ENCODE measurements around the gene STARD9. TPM values are rescaled to one million over a fixed set of nuclear protein-coding genes. Genes with fewer than 3 reads are reported as not detected.
A peak's percentile ranks its signal among the peaks of the same experiment; 100 is the strongest.
"Not testable (repeated sequence)": the region's sequence is repeated elsewhere in the genome, so short reads cannot be mapped to it uniquely, and the experiment has no call there.

STARD9 gene
- total RNA-seq, 6 experiments from 2014 or later: 0.70 to 3.1 (median 1.5) TPM

GRCh38 chr15:42553554-42553953 lies 21.9 kb upstream of the STARD9 start:
- Histone ChIP-seq H3K27me3 (no peaks in the 10 kb centered on the region), H3K9me3 (no peaks in the 10 kb centered on the region), H3K4me1 (peaks cover 0 to 8% (median 0%) of the 10 kb centered on the region in 4 donors), H3K4me3 (no peak overlapping the region), H3K27ac (no peak overlapping the region), H3K36me3 (no peaks in the 10 kb centered on the region)
- DNase-seq: no peak
- TF ChIP-seq, protein P1, sequence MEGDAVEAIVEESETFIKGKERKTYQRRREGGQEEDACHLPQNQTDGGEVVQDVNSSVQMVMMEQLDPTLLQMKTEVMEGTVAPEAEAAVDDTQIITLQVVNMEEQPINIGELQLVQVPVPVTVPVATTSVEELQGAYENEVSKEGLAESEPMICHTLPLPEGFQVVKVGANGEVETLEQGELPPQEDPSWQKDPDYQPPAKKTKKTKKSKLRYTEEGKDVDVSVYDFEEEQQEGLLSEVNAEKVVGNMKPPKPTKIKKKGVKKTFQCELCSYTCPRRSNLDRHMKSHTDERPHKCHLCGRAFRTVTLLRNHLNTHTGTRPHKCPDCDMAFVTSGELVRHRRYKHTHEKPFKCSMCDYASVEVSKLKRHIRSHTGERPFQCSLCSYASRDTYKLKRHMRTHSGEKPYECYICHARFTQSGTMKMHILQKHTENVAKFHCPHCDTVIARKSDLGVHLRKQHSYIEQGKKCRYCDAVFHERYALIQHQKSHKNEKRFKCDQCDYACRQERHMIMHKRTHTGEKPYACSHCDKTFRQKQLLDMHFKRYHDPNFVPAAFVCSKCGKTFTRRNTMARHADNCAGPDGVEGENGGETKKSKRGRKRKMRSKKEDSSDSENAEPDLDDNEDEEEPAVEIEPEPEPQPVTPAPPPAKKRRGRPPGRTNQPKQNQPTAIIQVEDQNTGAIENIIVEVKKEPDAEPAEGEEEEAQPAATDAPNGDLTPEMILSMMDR (IDR thresholded peaks at IDR 0.05): no peak
- TF ChIP-seq POLR2A (IDR thresholded peaks at IDR 0.05): no peak
- intact Hi-C loops (cut with DNase I): no loop called here
- WGBS (ENCODE audit: insufficient coverage, low coverage, low lambda C conversion rate, missing lambda C conversion rate): 81% methylated on average over 1 of the region's 1 CpG
- ATAC-seq: no peak

DNA sequence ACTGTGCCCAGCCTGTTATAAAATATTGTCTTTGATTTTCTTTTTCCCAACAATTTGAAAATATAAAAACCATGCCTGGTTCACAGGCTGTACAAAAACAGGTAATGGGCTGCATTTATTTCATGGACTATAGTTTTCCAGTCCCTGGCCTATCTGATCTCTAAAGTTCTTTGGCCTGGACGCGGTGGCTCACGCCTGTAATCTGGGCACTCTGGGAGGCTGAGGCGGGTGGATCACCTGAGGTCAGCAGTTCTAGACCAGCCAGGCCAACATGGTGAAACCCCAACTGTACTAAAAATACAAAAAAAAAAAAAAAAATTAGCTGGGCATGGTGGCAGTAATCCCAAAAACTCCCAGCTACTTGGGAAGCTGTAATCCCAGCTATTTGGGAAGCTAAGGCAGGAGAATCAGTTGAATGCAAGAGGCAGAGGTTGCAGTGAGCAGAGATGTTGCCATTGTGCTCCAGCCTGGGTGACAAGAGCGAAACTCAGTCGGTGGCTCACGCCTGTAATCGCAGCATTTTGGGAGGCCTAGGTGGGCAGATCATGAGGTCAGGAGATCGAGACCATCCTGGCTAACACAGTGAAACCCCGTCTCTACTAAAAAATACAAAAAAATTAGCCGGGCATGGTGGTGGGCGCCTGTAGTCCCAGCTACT lies 18.7 kb upstream of the STARD9 start:
- H3K9me3 ChIP-seq; H3K4me3 ChIP-seq; intact Hi-C loops (cut with DNase I); H3K27ac ChIP-seq; ATAC-seq; H3K4me1 ChIP-seq; DNase-seq; H3K27me3 ChIP-seq: not testable (repeated sequence)
- WGBS (ENCODE audit: insufficient coverage, low coverage, low lambda C conversion rate, missing lambda C conversion rate): 79% methylated on average over 11 of the region's 12 CpGs
- peaks cover 0 to 10% (median 5%) of the 10 kb centered on the region in 4 donors for H3K36me3 ChIP-seq

- intact Hi-C loops (cut with DNase I): no loop called here
- no peak overlapping the region for H3K27ac ChIP-seq
- H3K9me3 ChIP-seq: no peaks in the 10 kb centered on the region
- WGBS (ENCODE audit: insufficient coverage, low coverage, low lambda C conversion rate, missing lambda C conversion rate): 100% methylated on average over 2 of the region's 3 CpGs
- TF ChIP-seq, protein P1 (IDR thresholded peaks at IDR 0.05): no peak
- no peak for TF ChIP-seq POLR2A (IDR thresholded peaks at IDR 0.05)
- no peaks in the 10 kb centered on the region for H3K27me3 ChIP-seq
- peaks cover 0 to 21% (median 12%) of the 10 kb centered on the region in 4 donors for H3K36me3 ChIP-seq
- ATAC-seq (no peak), DNase-seq (no peak)
- H3K4me3 ChIP-seq: no peak overlapping the region
- no peaks in the 10 kb centered on the region for H3K4me1 ChIP-seq
Observed at GRCh38 chr15:42558739-42559138, 16.7 kb upstream of the STARD9 start.

GRCh38 chr15:42576040-42576594 lies 711 bp downstream of the STARD9 start:
- Histone ChIP-seq H3K36me3 (no peaks in the 10 kb centered on the region), H3K27ac (peak overlapping the region; percentile 44 to 66 (median 54)), H3K4me1 (peaks cover 0 to 3% (median 0%) of the 10 kb centered on the region in 4 donors), H3K9me3 (no peaks in the 10 kb centered on the region), H3K27me3 (no peaks in the 10 kb centered on the region), H3K4me3 (peak overlapping the region; percentile 60 to 84 (median 66))
- WGBS (ENCODE audit: insufficient coverage, low coverage, low lambda C conversion rate, missing lambda C conversion rate): 13% methylated on average over 13 of the region's 16 CpGs
- no peak for ATAC-seq
- no peak for TF ChIP-seq POLR2A (IDR thresholded peaks at IDR 0.05)
- TF ChIP-seq, protein P1 (IDR thresholded peaks at IDR 0.05): no peak
- intact Hi-C loops (cut with DNase I): no loop called here
- no peak for DNase-seq

DNA sequence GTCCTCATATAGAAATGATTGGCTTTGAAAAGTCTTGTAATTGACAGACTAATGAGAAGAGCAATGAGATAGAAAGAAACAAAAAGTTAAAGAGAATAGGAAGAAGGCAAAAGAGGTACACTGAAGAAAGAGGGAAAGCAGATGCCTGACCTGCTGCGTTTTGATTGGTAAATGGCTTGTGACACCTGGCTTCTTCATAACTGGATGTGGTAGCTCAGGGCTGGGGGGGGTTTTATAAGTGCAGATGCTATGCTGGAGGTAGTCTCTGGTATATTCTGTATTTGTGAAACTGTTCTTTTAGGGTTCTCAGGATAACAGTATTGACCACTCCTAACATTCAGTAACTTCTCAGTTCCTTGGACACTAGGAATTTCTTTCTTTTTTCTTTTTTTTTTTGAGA lies 1.4 kb downstream of the STARD9 start:
- Histone ChIP-seq H3K4me3 (no peak overlapping the region), H3K27me3 (no peaks in the 10 kb centered on the region), H3K4me1 (peaks cover 0 to 7% (median 1%) of the 10 kb centered on the region in 4 donors), H3K36me3 (no peaks in the 10 kb centered on the region), H3K27ac (no peak overlapping the region), H3K9me3 (no peaks in the 10 kb centered on the region)
- ATAC-seq (no peak), DNase-seq (no peak)
- no peak for TF ChIP-seq POLR2A (IDR thresholded peaks at IDR 0.05)
- TF ChIP-seq, protein P1 (IDR thresholded peaks at IDR 0.05): no peak
- WGBS (ENCODE audit: insufficient coverage, low coverage, low lambda C conversion rate, missing lambda C conversion rate): 71% methylated on average over 1 of the region's 1 CpG
- intact Hi-C loops (cut with DNase I): no loop called here

All from right lobe of liver (tissue), 6 donors.